ENCODE measurements around the gene ITGAE.
"Not testable (repeated sequence)": the region's sequence is repeated elsewhere in the genome, so short reads cannot be mapped to it uniquely, and the experiment has no call there.

Gene ITGAE

GRCh38 chr17:3799181-3799945, 1.6 kb downstream of the ITGAE start:
- DNase-seq: peak; percentile 27
- in situ Hi-C loops (cut with MboI; ENCODE audit: low pct_unique_long_range_greater_than_20kb, low sequenced_read_pairs): no loop called here

GRCh38 chr17:3798273-3799180, 2.5 kb downstream of the ITGAE start:
- DNase-seq: no peak
- in situ Hi-C loops (cut with MboI; ENCODE audit: low pct_unique_long_range_greater_than_20kb, low sequenced_read_pairs): no loop called here

GRCh38 chr17:3796822-3797170, 4.2 kb downstream of the ITGAE start:
- in situ Hi-C loops (cut with MboI; ENCODE audit: low pct_unique_long_range_greater_than_20kb, low sequenced_read_pairs): no loop called here
- no peak for DNase-seq

GRCh38 chr17:3796110-3796821, 4.7 kb downstream of the ITGAE start:
- no peak for DNase-seq
- in situ Hi-C loops (cut with MboI; ENCODE audit: low pct_unique_long_range_greater_than_20kb, low sequenced_read_pairs): no loop called here

- in situ Hi-C loops (cut with MboI; ENCODE audit: low pct_unique_long_range_greater_than_20kb, low sequenced_read_pairs): no loop called here
- no peak for DNase-seq
These were observed 5.4 kb downstream of the ITGAE start for GRCh38 chr17:3795390-3796102.

- DNase-seq: no peak
- in situ Hi-C loops (cut with MboI; ENCODE audit: low pct_unique_long_range_greater_than_20kb, low sequenced_read_pairs): no loop called here
These were observed 6.2 kb downstream of the ITGAE start for GRCh38 chr17:3794557-3795389.

GRCh38 chr17:3794152-3794551, 6.8 kb downstream of the ITGAE start:
- DNase-seq; in situ Hi-C loops (cut with MboI; ENCODE audit: low pct_unique_long_range_greater_than_20kb, low sequenced_read_pairs): not testable (repeated sequence)

- in situ Hi-C loops (cut with MboI; ENCODE audit: low pct_unique_long_range_greater_than_20kb, low sequenced_read_pairs); DNase-seq: not testable (repeated sequence)
These were observed 7.7 kb downstream of the ITGAE start for GRCh38 chr17:3793258-3793657.

GRCh38 chr17:3792481-3792880, 8.5 kb downstream of the ITGAE start:
- in situ Hi-C loops (cut with MboI; ENCODE audit: low pct_unique_long_range_greater_than_20kb, low sequenced_read_pairs): no loop called here
- no peak for DNase-seq

- in situ Hi-C loops (cut with MboI; ENCODE audit: low pct_unique_long_range_greater_than_20kb, low sequenced_read_pairs): no loop called here
- DNase-seq: peak; percentile 19
These were observed 12.8 kb downstream of the ITGAE start for GRCh38 chr17:3788200-3788599.

GRCh38 chr17:3785323-3785722, 15.7 kb downstream of the ITGAE start:
- in situ Hi-C loops (cut with MboI; ENCODE audit: low pct_unique_long_range_greater_than_20kb, low sequenced_read_pairs); DNase-seq: not testable (repeated sequence)

- in situ Hi-C loops (cut with MboI; ENCODE audit: low pct_unique_long_range_greater_than_20kb, low sequenced_read_pairs): no loop called here
- DNase-seq: no peak
These were observed 18.2 kb downstream of the ITGAE start for GRCh38 chr17:3782751-3783150.

GRCh38 chr17:3780986-3781385, 20.0 kb downstream of the ITGAE start:
- DNase-seq: no peak
- in situ Hi-C loops (cut with MboI; ENCODE audit: low pct_unique_long_range_greater_than_20kb, low sequenced_read_pairs): no loop called here

- DNase-seq: no peak
- in situ Hi-C loops (cut with MboI; ENCODE audit: low pct_unique_long_range_greater_than_20kb, low sequenced_read_pairs): no loop called here
These were observed 23.4 kb downstream of the ITGAE start for GRCh38 chr17:3777366-3778120.

- no peak for DNase-seq
- in situ Hi-C loops (cut with MboI; ENCODE audit: low pct_unique_long_range_greater_than_20kb, low sequenced_read_pairs): no loop called here
These were observed 27.0 kb downstream of the ITGAE start for GRCh38 chr17:3773966-3774365.

GRCh38 chr17:3773511-3773910, 27.5 kb downstream of the ITGAE start:
- in situ Hi-C loops (cut with MboI; ENCODE audit: low pct_unique_long_range_greater_than_20kb, low sequenced_read_pairs): no loop called here
- no peak for DNase-seq

GRCh38 chr17:3772764-3773163, 28.2 kb downstream of the ITGAE start:
- DNase-seq: no peak
- in situ Hi-C loops (cut with MboI; ENCODE audit: low pct_unique_long_range_greater_than_20kb, low sequenced_read_pairs): no loop called here

- no peak for DNase-seq
- in situ Hi-C loops (cut with MboI; ENCODE audit: low pct_unique_long_range_greater_than_20kb, low sequenced_read_pairs): no loop called here
These were observed 29.8 kb downstream of the ITGAE start for GRCh38 chr17:3771140-3771539.
